ENCODE results near the gene MFAP2.

The MFAP2 gene

DNA sequence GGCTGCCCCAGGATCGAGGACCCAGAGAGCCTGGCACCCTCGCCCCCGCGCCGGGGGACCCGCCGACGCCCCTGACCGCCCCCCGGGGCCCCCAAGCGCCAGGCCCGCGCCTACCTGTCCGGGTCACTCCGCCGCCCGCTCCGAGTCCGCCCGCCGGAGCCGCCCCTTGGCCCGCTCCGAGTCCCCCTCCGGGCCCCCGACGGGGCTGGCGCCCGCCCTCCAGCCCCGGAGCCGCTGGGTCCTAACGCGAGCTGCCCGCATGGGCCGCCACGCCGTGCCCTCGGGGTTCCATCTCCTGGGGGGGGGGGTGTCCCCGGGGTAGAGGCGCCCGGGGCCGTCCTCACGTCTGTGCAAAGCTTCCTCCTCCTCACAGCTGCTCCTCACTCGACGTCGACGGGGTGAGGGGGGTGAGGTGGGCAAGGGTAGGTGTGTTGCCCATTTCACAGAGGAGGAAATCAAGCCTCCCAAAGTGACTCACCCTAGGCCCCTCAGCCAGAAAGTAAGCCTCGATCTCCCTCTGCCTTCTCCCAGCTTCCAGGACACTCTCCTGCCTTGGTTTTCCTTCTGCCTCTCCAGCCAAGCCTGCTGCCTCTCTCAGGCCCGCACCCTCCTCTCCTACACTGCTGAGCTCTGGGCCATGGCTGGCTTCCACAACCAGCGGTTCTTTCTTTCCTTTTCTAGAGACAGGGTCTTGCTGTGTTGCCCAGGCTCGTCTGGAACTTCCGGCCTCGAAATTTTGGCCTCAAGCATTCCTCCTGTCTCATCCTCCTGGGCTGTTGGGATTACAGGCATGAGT is at the start of gene MFAP2:
MFAP2 (minus strand) TSS at position 148 of the 796 bp plus-strand sequence. CDS start 2,347 bp downstream, outside the sequence.
- no peak for DNase-seq

DNA sequence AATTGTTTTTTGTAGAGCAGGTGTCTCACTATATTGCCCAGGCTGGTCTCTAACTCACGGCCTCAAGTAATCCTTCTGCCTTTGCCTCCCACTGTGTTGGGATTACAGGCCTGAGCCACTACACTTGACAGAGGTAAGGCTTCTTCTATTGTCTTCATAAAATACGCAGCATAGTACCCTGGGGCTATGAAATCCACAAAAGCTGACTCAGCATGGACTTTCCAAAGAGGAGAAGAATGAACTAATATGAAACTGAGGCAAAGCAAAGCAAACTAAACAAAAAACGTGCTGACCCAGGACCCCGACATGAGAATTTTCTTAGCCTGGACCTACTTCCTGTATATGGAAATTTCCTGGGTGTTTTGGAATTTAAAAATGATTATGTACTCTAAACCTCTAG is 49.8 kb upstream of the MFAP2 start:
- DNase-seq, result no peak

- DNase-seq, result no peak
Observed at GRCh38 chr1:17028662-17029188, 48.3 kb upstream of the MFAP2 start.

DNA sequence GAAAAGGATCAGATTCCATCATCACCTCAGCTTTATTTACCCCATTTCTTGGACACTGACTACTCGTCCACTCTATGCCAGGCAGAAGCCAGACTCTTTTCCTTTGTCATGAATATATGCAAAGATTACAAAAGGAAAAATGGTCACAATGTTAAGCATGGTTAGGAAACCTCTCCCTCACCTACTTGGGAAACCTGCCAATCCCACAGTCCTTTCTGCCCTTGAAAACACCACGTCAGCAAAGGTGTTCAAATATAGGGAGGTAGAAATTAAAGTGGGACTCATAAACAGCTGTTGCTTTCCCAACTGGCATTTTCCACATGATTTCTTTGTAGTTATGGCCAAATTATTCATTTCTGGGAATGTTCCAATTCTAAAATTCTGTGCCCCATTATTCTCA is 47.5 kb upstream of the MFAP2 start:
- no peak for DNase-seq

DNA sequence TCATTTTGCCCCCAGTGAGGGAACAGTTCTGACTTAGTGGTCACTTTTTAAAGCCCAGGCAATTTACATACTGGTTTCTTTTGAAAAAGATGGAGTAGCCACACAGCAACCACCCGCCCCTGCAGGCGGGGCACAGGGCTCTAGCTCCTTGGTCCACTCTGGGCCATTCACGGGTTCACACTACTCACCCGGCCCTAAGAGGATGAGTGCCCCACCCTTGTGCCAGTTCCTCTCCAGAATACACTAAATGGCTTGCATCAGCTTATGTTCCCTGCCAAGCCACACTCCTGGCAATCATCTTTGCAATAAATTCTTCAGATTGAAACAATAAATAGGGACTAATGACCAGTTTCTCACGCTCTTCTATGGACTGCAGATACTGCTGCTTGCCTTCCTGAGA is 47.0 kb upstream of the MFAP2 start:
- no peak for DNase-seq

DNA sequence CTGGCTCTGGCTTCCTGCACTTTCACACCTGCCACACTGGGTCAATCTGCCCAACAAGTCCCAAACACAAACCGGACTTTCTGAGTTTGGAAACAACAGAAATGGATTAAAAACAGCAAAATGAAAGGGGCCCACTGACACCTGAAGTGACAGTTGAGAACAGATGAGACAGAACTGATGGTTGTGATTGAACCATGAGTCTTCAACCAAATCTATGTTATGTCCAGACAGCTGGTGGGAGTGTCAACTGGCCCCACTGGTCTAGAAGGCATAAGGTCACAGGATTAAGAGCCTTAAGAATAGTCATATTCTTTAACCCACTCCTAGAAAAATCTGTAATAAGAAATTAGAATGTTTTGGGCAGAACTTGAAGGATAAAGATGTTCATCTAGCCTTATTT is 44.3 kb upstream of the MFAP2 start:
- DNase-seq, result no peak

DNA sequence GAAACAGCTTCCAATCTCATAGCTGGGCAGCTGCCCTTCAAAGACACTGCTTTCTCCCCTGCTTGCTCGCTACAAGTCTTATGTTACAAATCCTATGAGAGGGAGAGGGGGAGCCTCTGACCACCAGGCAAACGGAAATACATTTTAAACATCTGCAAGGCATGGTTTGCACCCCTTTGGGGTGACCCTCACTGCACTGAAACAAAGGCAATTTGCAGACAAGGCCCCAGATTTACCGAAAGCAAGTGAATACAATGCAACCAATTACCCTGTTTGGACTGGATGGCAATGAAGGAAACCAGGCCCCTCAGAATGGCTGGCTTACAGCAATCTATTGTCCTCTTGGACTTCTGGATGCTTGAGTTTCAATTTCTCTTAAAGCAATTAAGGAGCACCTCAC is 43.2 kb upstream of the MFAP2 start:
- no peak for DNase-seq

DNA sequence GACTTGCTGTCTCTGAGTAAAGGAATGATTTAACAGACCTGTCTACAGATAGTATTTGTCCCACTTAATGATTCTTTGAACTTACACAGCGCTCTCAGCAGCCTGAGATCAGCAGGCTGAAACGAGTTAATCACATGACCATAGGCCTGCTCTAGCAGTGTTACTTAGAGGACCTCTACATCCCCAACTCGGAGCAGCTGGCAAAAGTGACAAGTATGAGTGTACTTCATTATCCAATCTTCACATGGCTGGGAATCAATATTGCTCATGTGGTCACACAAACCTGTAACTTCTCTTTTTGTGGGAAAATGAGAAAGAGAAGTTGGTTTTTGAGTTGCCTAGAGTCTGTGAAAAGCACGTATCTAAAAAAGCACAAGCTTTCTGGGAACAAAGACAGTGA is 42.7 kb upstream of the MFAP2 start:
- no peak for DNase-seq

DNA sequence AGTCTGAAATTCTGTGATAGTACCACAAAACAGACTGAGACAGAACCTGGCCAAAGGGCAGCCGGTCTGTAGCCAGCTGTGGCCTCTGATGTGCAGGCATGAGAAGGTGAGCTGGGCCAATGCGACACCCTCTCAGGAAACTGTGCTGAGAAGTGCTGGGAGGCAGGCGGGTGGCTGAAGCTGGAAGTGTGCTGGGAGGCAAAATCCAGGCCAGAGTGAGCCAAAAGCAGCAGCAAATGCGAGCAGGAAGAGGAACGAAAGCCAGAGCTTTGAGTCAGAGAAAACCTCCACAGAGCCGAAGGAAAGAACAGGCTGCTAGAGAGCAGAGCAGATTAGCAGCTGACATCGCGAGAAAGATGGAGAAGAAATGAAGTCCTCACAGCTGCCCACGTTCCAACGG is 41.5 kb upstream of the MFAP2 start:
- no peak for DNase-seq

DNA sequence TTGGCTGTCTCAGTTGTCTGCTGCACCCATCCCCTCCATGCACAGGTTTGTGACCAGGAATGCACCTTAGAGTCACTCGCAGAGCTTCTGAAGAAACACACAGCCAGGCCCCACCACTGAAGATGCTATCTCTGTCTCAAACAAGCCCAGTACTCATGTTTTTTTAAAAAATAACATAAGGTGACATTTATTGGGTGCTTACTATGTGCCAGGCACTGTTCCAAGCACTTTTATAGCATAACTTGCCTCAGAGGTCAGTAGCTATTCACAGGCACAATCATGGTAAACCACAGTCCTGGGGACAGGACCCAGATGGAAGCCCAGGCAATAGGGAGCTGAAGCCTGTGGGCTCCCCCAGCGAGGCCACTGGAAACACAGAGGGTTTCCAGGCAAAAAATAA is 40.1 kb upstream of the MFAP2 start:
- DNase-seq, result no peak

- DNase-seq, result no peak
Observed at GRCh38 chr1:17018849-17019248, 38.4 kb upstream of the MFAP2 start.

DNA sequence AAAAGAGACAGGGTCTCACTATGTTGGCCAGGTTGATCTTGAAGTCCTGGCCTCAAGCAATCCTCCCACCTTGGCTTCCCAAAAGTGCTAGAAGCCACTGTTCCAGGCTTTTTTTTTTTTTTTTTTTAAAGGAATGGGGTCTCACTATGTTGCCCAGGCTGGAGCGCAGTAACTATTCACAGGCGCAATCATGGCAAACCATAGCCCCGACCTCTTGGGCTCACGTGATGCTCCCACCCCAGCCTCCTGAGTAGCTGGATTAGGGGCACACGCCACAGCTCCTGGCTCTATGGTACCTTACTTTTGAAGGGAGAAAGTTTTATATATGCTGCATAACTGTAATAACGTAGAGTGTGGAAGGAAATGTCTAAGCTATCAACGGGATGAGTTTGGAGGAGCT is 37.0 kb upstream of the MFAP2 start:
- DNase-seq, result no peak

DNA sequence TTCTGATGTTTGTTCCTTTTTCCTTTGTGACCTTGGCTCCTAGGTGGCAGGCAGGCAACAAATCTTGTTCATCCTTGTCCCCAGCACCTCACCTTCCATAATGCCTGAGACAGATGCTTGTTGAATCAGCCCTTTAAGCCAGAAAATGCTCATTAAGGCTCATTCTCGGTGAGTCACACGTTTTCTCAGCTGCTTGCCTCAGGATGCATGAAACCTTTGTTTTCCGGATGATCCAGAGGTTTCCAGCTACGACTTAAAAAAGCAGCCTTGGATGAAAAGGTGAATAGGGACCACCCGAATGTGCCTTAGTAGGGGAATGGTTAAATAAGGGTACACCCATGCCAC is 35.9 kb upstream of the MFAP2 start:
- no peak for DNase-seq

GRCh38 chr1:17014671-17015567 is 34.5 kb upstream of the MFAP2 start:
- no peak for DNase-seq

DNA sequence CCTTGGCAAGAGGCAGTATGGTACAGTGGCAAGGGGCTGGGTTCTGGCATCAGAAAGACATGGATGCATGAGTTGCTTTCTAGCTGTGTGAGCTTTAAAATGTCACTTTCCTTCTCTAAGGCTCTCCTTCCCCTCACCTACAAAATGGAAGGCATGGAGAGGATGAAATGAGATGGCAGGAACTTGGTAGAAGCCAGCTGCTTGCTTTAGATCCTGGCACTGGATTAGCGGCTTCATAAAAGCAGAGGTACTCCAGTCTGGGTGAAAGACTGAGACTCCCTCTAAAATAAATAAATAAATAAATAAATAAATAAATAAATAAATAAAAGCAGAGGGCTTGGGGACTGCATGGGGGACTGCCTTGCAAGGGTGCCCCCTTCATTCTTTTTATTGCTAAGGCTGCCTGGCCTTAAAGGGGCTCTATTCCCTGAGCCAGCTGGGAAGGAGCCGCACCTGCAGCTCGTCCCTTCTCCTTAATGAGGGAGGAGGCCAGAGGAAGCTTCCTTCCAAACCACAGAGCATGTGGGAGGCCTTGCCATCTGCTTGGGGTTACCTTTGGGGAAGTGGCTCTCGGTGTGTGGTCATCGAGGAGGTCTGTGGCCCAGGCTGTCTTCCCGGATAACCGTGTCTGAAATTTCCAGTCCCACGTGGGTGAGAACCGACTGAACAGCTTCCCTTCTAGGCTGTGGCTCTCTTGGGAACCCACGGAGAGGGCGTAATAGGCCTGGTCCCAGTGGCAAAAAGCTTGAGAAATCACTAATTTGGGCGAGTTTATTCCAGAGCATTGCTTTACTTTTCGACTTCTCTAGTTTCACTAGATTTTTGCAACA is 33.3 kb upstream of the MFAP2 start:
- no peak for DNase-seq

DNA sequence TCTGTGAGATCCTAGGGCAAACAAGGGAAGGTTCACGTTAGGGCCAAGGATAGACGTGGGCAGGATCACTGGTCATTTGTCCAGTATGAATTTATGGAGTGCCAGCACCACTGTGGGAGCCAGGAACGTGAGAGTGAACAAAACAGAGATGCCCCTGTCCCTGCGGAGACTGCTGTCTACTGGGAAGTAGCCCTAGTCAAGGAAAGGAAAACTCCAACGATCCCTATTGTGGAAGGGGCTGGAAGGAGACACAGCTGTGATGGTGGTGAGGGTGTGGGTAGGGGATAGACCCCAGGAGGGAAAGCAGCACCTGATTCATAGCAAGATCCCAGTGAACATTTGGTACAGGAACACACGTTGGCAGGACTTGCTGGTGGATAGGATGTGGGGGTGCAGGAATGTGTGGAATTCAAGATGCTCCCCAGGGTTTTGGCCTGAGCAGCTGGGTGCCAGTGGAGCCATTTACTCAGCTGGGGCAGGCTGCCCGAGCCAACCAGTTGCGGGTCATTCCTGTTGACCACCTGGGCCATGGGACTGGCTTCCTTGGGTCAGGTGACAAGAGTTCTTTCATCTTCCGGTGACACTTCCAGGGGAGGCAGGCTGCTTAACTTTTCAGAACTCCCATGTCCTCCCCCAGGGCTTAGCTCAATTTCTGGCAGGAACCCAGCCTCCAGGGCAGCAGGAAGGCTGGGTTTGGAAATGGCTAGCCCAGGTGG is 32.5 kb upstream of the MFAP2 start:
- no peak for DNase-seq

DNA sequence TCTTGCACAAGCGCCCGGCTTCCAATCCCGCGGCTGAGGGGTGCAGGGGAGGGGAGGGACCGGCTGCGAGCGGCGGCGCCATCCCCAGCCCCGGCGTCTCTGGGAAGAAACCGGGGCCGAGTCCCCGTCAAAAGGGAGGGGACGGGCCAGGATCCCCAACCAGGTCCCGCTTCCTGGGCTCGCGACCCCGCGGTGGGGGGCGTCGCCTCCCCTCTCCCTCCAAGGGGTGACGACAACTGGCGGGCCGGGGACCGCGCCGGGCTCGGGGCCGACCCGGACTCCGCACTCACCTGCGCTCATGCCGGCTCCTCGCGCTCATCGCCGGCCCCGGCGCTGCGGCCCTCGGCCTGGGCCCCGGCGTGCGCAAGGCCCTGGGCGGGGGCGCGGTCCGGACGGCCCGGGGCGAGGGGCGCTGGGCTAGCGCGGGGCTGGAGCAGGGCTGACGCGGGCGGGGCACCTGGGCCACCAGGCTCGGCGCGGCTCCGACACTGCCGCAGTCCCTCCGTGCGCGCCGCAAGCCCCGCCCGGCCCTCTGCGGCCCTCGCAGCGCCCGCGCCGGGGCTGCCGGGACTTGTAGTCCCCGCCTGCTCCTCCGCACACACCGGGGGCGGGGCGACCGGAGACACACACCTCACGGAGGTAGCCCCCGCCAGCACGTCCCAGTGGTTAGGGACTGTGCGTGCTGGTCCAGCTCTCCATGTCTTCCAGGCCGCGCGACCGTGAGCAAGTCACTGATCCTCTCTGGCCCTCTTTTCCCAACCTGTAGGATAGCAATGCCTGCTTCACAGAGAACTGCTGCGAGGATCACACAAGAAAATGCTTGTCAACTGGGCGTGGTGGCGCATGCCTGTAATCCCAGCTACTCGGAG is 31.3 kb upstream of the MFAP2 start, which contains the start of gene ATP13A2:
ATP13A2 (minus strand) TSS at position 490 of the 869 bp plus-strand sequence; CDS start at position 300, 190 bp downstream.
- peak; percentile 84 for DNase-seq

DNA sequence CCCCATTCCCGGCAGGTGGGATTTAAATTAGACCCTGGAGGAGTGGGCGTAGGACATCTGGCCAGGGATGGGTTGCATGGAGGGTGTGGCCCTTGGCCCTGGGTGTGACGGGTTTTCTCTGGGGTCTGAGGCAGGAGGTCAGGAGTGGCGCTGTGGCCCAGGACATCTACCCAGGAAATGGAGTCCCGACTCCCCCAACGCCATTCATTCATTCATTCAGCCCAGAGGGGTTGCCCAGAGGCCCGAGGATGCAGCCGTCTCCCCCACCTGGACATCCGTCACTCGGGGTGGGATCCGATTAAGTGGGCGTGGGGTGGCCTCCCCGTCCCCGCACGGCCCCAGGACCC is 30.6 kb upstream of the MFAP2 start:
- DNase-seq, result no peak

GRCh38 chr1:17009706-17010105 is 29.3 kb upstream of the MFAP2 start:
- no peak for DNase-seq

DNA sequence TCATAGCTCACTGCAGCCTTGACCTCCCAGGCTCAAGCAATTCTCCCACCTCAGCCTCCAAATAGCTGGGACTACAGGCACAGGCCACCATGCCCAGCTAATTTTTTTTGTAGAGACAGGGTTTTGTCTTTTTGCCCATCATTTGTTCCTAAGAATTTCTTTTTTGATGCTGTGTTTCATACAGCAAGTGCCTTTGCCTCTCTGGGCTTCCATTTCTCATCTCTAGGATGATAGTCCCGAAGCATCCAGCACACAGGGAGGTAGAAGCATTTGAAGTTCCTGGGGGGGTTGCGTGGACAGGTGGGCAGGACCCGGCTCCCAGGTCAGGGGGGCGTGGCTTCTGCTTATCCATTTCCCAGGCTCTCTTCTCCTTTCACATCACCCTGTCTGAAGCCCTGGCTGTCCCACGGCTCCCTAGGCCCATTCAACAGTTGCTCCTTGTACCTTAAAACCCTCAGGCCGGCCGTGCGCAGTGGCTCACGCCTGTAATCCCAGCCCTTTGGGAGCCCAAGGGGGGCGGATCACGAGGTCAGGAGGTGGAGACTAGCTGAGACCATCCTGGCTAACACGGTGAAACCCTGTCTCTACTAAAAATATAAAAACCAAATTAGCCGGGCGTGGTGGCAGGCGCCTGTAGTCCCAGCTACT is 27.9 kb upstream of the MFAP2 start:
- no peak for DNase-seq

- DNase-seq, result no peak
Observed at GRCh38 chr1:17007121-17007520, 26.7 kb upstream of the MFAP2 start.

All from CD4-positive, alpha-beta T cell treated with Interleukin-12 subunit alpha and Interleukin-12 subunit beta, for 1 hour (primary cell).